Thyroid gland (tissue), 4 donors: ENCODE results near the gene WDR86.

ENCODE experiments used
- POLR2A ChIP-seq, 2 donors: fragments of 450-650 bp; IDR thresholded peaks; one replicate each; pipeline ENCODE4 v1.6.1; 2017; ENCODE audit warnings: antibody characterized with exemption in 2 of 2, mild to moderate bottlenecking in 2 of 2, moderate library complexity in 1 of 2
- TF ChIP-seq, protein P1 (sequence below), 6 experiments: fragments of 200-600 bp in 3 of 6; fragments of 450-650 bp in 3 of 6; sonication (generic) in 3 of 6; IDR thresholded peaks; one replicate each; pipeline ENCODE4 v1.5.1; 2016 to 2019; ENCODE audit warnings: antibody characterized with exemption in 6 of 6, mild to moderate bottlenecking in 2 of 6, inconsistent platforms in 1 of 6, moderate library complexity in 1 of 6

DNA sequence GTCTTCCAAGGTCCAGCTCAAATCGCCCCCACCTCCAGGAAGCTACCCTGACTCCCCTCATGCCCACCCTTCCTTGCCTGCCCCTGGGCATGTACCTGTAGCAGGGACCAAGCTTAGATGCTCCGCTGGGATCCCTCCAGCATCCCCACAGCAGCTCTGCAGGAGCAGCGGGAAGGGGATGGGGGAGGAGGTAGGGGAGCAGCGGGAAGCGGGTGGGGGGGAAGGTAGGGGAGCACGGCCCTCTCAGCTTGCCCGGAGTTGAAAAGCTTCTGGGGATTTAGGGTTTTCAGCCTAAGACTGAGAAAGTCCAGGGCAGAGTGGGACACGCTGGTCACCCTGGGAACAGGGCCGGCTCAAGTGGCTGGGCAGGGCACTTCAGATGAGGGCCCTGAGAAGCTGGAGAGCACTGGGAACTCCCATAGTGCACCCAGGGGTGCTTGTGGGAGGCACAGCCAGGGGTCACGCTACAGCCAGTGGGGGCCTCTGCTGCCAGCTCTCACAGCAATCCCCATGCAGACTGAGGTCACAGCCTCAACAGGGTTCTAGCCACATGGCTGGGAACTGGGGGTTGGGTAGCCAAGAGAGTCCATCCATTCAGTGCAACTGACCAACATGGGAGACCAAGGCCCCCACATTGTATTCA, 13.4 kb downstream of the WDR86 start:
- TF ChIP-seq, protein P1, sequence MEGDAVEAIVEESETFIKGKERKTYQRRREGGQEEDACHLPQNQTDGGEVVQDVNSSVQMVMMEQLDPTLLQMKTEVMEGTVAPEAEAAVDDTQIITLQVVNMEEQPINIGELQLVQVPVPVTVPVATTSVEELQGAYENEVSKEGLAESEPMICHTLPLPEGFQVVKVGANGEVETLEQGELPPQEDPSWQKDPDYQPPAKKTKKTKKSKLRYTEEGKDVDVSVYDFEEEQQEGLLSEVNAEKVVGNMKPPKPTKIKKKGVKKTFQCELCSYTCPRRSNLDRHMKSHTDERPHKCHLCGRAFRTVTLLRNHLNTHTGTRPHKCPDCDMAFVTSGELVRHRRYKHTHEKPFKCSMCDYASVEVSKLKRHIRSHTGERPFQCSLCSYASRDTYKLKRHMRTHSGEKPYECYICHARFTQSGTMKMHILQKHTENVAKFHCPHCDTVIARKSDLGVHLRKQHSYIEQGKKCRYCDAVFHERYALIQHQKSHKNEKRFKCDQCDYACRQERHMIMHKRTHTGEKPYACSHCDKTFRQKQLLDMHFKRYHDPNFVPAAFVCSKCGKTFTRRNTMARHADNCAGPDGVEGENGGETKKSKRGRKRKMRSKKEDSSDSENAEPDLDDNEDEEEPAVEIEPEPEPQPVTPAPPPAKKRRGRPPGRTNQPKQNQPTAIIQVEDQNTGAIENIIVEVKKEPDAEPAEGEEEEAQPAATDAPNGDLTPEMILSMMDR (IDR thresholded peaks at IDR 0.05), result no peak
- TF ChIP-seq POLR2A (IDR thresholded peaks at IDR 0.05), result no peak
